ENCODE measurements around the gene ITGA5. TPM values are rescaled to one million over a fixed set of nuclear protein-coding genes. Genes with fewer than 3 reads are reported as not detected.

Gene ITGA5
- total RNA-seq, 2 donors from 2014 or later = 80.5 to 144 TPM

DNA sequence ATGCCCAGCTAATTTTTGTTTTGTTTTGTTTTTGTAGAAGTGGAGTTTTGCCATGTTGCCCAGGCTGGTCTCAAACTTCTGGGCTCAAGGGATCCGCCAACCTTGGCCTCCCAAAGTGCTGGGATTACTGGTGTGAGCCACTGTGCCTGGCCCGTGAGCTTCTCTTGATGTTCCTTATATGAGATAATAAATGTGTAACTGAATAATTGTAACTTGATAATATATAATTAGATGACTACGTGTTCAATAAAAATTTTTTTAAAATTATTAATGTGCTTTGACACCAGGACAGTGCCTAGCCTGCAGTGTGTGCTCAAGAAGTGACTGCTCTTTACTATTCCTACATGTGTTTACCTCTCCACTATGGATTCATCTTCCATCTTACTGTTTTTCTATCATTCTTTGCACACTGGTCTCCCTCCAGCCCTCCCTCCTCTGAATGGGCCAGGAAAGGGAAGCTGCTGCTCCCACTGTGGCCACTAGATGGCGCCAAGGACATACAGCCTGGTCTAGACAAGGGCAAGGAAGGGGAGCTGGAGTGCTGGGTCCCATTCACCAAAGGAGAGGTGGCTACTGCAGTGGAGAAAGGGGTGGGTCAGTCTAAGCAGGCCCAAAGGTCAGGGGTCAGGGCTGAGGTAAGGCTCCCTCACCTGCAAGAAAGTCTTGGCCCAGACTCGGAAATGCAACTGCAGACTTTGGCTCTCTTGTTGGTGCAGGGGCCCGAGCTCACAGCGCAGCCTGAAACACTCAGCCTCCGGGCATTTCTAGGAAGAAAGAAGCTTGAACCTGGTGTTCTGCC, 19.9 kb downstream of the ITGA5 start:
- H3K27me3 ChIP-seq = no peaks in the 10 kb centered on the region
- TF ChIP-seq, protein P1, sequence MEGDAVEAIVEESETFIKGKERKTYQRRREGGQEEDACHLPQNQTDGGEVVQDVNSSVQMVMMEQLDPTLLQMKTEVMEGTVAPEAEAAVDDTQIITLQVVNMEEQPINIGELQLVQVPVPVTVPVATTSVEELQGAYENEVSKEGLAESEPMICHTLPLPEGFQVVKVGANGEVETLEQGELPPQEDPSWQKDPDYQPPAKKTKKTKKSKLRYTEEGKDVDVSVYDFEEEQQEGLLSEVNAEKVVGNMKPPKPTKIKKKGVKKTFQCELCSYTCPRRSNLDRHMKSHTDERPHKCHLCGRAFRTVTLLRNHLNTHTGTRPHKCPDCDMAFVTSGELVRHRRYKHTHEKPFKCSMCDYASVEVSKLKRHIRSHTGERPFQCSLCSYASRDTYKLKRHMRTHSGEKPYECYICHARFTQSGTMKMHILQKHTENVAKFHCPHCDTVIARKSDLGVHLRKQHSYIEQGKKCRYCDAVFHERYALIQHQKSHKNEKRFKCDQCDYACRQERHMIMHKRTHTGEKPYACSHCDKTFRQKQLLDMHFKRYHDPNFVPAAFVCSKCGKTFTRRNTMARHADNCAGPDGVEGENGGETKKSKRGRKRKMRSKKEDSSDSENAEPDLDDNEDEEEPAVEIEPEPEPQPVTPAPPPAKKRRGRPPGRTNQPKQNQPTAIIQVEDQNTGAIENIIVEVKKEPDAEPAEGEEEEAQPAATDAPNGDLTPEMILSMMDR (IDR thresholded peaks at IDR 0.05) = peak; percentile 98 to 99
- H3K4me3 ChIP-seq = no peak overlapping the region
- peaks cover 100% of the 10 kb centered on the region for H3K36me3 ChIP-seq
- no peaks in the 10 kb centered on the region for H3K9me3 ChIP-seq
- H3K27ac ChIP-seq = no peak overlapping the region
- peaks cover 0 to 7% of the 10 kb centered on the region in 2 donors for H3K4me1 ChIP-seq
- peak; percentile 92 for DNase-seq (ENCODE audit: low spot score)

DNA sequence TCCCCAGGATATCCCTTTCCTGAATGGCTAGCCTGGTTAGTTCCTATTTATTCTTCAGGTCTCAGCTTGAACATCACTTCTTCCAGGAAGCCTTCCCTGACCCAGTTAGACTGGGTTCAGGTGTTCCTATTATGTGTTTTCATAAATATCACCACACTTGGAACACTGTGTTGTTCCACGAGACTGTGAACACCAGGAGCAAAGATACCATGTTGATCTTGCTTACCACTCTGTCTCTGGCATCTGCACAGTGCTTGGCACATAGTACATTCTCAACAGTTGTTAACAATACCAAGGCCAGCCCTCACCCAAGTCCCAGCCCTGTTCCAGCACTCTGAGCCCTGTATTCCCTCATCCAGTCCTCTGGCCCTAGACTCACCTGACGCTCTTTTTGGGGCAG, 20.8 kb downstream of the ITGA5 start:
- no peak overlapping the region for H3K27ac ChIP-seq
- TF ChIP-seq, protein P1 (IDR thresholded peaks at IDR 0.05) = no peak
- H3K27me3 ChIP-seq = no peaks in the 10 kb centered on the region
- peaks cover 90% of the 10 kb centered on the region for H3K36me3 ChIP-seq
- H3K9me3 ChIP-seq = no peaks in the 10 kb centered on the region
- H3K4me1 ChIP-seq = peaks cover 0 to 11% of the 10 kb centered on the region in 2 donors
- no peak overlapping the region for H3K4me3 ChIP-seq
- no peak for DNase-seq (ENCODE audit: low spot score)

DNA sequence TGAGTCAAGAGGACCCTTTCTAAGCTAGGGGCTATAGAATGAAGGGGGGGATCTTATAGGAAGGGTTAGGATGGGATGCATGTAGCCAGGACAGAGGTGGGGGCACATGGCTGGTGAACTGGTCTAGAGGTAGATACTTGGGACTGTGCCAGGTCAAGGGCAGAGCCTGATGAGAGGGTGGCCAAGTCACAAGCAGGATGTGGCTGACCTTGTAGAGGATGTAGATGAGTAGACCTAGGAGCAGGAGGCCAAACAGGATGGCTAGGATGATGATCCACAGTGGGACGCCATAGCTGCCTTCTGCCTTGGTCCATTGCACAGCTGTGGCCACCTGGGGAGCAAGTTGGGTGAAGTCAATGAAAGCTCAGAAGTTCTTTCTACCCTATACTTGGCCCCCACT, 21.9 kb downstream of the ITGA5 start:
- Histone ChIP-seq H3K4me3 (no peak overlapping the region), H3K36me3 (peaks cover 79% of the 10 kb centered on the region), H3K27me3 (no peaks in the 10 kb centered on the region), H3K4me1 (peaks cover 0 to 21% of the 10 kb centered on the region in 2 donors), H3K9me3 (no peaks in the 10 kb centered on the region), H3K27ac (no peak overlapping the region)
- DNase-seq (ENCODE audit: low spot score) = no peak
- TF ChIP-seq, protein P1 (IDR thresholded peaks at IDR 0.05) = no peak

DNA sequence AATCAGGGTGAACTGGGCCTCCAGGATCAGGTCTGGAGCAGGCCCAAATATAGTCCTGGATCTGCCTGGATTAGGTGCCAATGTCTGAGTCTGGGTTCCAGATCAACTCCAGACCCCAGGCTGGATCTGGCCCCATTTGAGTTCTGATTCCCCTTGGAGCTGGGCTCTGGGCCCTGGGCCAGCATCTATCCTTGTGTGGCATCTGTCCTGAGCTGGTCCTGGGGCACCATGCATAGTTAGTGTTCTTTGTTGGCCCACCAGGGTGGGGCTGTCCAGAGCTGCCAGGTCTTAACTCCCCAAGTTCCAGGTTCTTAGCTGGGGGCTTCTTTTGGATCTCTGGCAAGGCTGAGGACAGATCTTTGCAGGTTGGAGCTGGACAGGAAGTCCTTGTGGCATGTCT, 23.5 kb downstream of the ITGA5 start:
- Histone ChIP-seq H3K27ac (no peak overlapping the region), H3K4me1 (peaks cover 0 to 35% of the 10 kb centered on the region in 2 donors), H3K36me3 (peaks cover 63% of the 10 kb centered on the region), H3K27me3 (no peaks in the 10 kb centered on the region), H3K4me3 (no peak overlapping the region), H3K9me3 (no peaks in the 10 kb centered on the region)
- TF ChIP-seq, protein P1 (IDR thresholded peaks at IDR 0.05) = no peak
- no peak for DNase-seq (ENCODE audit: low spot score)

DNA sequence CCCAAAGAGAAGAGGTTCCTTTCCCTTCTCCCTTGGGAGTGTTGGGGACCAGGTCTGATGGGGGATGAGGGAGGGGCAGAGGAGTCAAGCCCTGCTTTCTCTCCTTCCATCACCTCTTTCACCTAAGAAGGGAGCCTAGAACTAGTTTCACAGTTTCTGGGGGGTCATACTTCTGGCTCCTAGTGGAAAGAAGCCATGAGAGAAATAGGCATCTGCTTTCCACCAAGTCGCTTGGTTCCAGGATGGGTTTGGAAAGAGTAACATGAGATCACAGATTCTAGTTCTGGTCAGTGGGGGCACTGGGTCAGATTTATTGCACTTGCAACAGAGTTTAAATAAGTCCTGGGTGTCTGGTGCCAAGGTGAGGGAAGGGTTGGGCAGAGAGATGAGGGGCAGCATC, 24.1 kb downstream of the ITGA5 start:
- H3K27ac ChIP-seq = no peak overlapping the region
- H3K9me3 ChIP-seq = no peaks in the 10 kb centered on the region
- H3K27me3 ChIP-seq = no peaks in the 10 kb centered on the region
- H3K4me1 ChIP-seq = peaks cover 0 to 35% of the 10 kb centered on the region in 2 donors
- no peak for DNase-seq (ENCODE audit: low spot score)
- peaks cover 58% of the 10 kb centered on the region for H3K36me3 ChIP-seq
- TF ChIP-seq, protein P1 (IDR thresholded peaks at IDR 0.05) = no peak
- no peak overlapping the region for H3K4me3 ChIP-seq

All from right atrium auricular region (tissue), 2 donors.